Activated CD8-positive, alpha-beta T cell treated with anti-CD3 and anti-CD28 coated beads, Interleukin-2, amount 10 ng/mL, durations not matched to agents 7 days and 5 days (primary cell): Measurements from ENCODE around the gene PPP1CA. TPM values are rescaled to one million over a fixed set of nuclear protein-coding genes. Genes with fewer than 3 reads are reported as not detected.

Source experiments
- ATAC-seq: fragments of 150-1000 bp; cut with Tn5 transposase; one replicate; pipeline ENCODE4 v1.10.0; 2021; ENCODE audit warnings: moderate library complexity
- CTCF ChIA-PET: fragments of 350-600 bp; sonication (Branson Sonifier 250); formaldehyde crosslinking; loops from one replicate; lab custom pipeline; 2021; ENCODE audit warnings: antibody characterized with exemption; lab: Charles Lee
- POLR2A ChIA-PET: fragments of 350-600 bp; sonication (Branson Sonifier 250); formaldehyde crosslinking; loops from one replicate; lab custom pipeline; 2021; ENCODE audit warnings: antibody characterized with exemption; lab: Charles Lee
- DNase-seq: peaks from one replicate; pipeline ENCODE4 v3.0.0-alpha.2; 2020
- H3K27ac Mint-ChIP-seq: one replicate; pipeline ENCODE4 v1.8.0; 2021; ENCODE audit warnings: mild to moderate bottlenecking, mixed read lengths
- H3K27me3 Mint-ChIP-seq: one replicate; pipeline ENCODE4 v1.8.0; 2021; ENCODE audit warnings: low read depth, mixed read lengths
- H3K36me3 Mint-ChIP-seq: one replicate; pipeline ENCODE4 v1.8.0; 2021; ENCODE audit warnings: low read depth, mixed read lengths
- H3K4me1 Mint-ChIP-seq: one replicate; pipeline ENCODE4 v1.8.0; 2021; ENCODE audit warnings: low read depth, mixed read lengths
- H3K4me3 Mint-ChIP-seq: one replicate; pipeline ENCODE4 v1.8.0; 2021; ENCODE audit warnings: mild to moderate bottlenecking, mixed read lengths
- H3K9me3 Mint-ChIP-seq: one replicate; pipeline ENCODE4 v1.8.0; 2022; ENCODE audit warnings: mixed read lengths; ENCODE audit not compliant: insufficient read depth
- total RNA-seq, 2 experiments: library from RNA; stranded (reverse); gene quantifications; one replicate each; pipeline ENCODE4 v1.2.3, GENCODE V29; 2021

Gene PPP1CA
- total RNA-seq, 2 experiments from 2014 or later, result 429 to 434 TPM

DNA sequence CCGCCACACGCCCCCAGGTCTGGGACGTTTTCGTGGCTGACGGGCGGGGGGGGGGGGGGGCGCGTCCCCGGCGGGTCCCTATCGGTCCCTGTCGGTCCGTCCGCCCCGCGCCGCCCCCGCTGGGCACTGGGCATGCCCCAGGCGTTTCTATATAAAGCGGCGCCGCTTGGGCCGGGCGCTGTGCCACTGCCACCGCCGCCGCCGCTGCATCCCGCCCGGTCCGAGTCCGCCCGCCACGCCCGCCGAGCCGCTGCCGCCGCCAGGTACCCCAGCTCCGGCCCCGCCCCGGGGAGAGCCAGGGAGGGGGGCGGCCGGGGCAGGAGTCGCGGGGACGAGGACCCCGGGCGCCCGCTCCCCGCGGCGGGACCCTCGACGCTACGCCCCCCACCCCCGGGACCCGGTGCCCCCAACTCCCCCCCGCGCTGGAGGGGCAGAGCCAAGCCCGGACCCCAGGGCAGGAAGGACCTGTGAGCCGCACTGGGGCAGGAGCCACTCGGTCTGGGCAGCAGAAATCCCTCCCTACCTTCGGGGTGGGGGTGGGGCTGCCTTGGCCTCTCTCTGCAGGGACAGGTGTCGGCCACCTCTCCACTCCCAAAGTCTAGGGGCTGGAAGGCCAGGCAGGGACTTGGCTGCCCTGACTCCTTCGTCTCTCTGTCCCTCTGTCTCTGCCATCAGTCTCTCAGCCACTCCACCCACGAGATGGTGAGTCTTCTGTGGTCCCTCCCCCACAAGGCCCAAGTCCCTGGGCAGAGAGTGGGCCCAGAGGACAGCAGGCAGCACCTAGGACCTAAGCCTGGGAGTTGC, 14.0 kb upstream of the PPP1CA start, which contains the start of gene CARNS1:
Gene CARNS1, plus strand, starts transcription at position 178 of the 804 bp plus-strand sequence. Its CDS starts 522 bp downstream, at position 700.
- H3K9me3 Mint-ChIP-seq, result no peaks in the 10 kb centered on the region
- H3K4me3 Mint-ChIP-seq, result peak within 1 kb of the TSS; percentile 62
- ATAC-seq (no peak), DNase-seq (no peak)
- ChIA-PET POLR2A (interaction anchor here (5.8 kb wide), 1 partner anchor 13 kb away, joined by 95 read pairs; the partner anchor contains the start of genes PPP1CA and TBC1D10C), CTCF (interaction anchor here (1.2 to 6.6 kb wide), 2 partner anchors 13 to 214 kb away, joined by 3 to 73 read pairs; partner anchors contain the start of genes NUDT8, PPP1CA and TBC1D10C)
- H3K4me1 Mint-ChIP-seq, result peaks cover 77% of the 10 kb centered on the region
- peaks cover 2% of the 10 kb centered on the region for H3K27me3 Mint-ChIP-seq
- H3K27ac Mint-ChIP-seq, result peak within 1 kb of the TSS; percentile 83
- H3K36me3 Mint-ChIP-seq, result peaks cover 12% of the 10 kb centered on the region

DNA sequence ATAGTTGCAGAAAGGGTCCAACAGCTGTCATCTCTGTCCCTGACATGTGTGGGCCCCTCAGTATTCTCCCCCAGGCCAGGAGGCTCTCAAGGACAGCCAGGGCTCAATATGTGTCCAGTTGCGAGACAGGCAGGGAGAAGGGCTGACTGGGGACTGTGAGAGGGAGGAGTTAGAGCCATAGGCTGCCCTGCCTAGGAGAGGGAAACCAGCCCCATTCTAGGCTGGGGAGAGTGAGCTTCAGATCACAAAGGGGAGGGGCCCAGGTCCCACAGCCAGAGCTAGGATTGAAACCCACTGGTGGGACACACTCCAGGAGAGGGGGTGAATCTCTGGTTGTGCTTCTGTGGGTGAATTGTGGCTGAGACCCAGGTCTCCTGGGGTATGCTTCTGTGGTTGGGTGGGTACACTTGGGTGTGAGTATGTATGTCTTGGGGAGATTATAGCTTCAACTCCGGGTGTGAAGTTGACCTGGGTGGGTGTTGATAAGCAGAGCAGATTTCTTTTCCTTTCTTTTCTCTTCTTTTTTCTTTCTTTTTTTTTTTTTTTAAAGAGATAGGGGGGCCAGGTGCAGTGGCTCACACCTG, 11.7 kb upstream of the PPP1CA start:
- ChIA-PET POLR2A (interaction anchor here (0.8 to 4.1 kb wide), 8 partner anchors 7 to 142 kb away, joined by 3 to 34 read pairs (median 6); partner anchors contain the start of genes PPP1CA, PTPRCAP, RPS6KB2 and TBC1D10C), CTCF (interaction anchor here (0.8 to 4.3 kb wide), 5 partner anchors 9 to 56 kb away, joined by 3 to 29 read pairs (median 6); partner anchors contain the start of genes PPP1CA, PTPRCAP and TBC1D10C)
- Mint-ChIP-seq H3K27me3 (peaks cover 2% of the 10 kb centered on the region), H3K4me1 (peaks cover 80% of the 10 kb centered on the region), H3K4me3 (no peak overlapping the region), H3K9me3 (no peaks in the 10 kb centered on the region), H3K36me3 (peaks cover 27% of the 10 kb centered on the region), H3K27ac (peak overlapping the region; percentile 48)
- DNase-seq (no peak), ATAC-seq (no peak)

DNA sequence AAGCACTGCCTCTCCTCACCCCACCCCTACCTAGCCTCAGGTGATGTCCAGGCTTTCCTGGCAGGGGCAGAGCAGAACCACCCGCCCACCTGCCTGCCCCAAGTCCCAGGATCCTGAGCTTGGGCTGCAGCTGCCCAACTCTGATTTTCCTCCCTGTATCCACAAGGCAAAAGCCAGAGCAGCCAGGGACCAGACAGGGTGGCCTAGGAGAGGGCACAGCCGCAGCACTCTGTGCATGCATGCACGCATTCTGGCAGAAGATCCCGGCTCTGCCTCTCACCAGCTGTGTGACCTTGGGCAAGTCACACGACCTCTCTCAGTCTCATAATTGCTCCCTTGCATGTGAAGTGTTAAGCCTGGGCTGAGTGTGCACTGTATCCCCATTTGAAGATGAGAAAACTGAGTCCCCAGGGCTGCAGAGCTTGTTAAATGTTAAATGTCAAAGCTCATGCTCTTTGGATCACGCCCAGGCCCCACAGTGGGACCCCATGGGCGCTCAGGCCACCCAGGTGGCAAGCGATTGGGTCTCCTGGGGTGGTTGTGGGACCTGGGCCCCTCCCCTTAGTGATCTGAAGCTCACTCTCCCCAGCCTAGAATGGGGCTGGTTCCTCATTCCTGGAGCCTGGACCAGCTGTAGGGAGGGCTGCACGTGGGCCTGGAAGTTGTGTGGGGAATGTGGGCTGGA, 11.0 kb upstream of the PPP1CA start:
- Mint-ChIP-seq H3K4me3 (no peak overlapping the region), H3K9me3 (no peaks in the 10 kb centered on the region), H3K4me1 (peaks cover 80% of the 10 kb centered on the region), H3K27me3 (peaks cover 2% of the 10 kb centered on the region), H3K36me3 (peaks cover 34% of the 10 kb centered on the region), H3K27ac (peak overlapping the region; percentile 69)
- no peak for ATAC-seq
- no peak for DNase-seq
- CTCF ChIA-PET, result interaction anchor here (1.4 to 4.3 kb wide), 3 partner anchors 9 to 25 kb away, joined by 6 to 29 read pairs (median 6); partner anchors contain the start of genes PPP1CA, PTPRCAP and TBC1D10C
- POLR2A ChIA-PET, result interaction anchor here (0.7 to 4.1 kb wide), 10 partner anchors 8 to 141 kb away, joined by 3 to 34 read pairs (median 5); partner anchors contain the start of genes ANKRD13D, PPP1CA, PTPRCAP and RAD9A

DNA sequence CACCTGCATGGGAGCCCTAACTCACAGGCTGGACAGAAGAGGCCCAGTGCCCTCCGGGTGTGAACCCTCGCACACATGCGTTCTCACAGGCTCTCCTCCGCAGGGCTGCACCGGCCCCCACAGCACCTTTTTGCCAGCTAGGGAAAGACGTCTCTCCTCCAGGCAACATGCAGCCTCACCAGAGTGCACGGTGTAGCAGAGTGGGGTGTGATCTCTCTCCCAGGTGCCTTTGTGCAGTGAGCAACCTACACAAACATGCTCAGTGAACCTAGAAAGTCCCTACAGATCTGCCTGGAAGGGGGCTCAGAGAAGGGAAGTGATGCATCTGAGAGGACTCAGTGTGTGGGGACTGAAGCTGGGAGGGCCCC, 10.1 kb upstream of the PPP1CA start:
- H3K27ac Mint-ChIP-seq, result peak overlapping the region; percentile 69
- H3K4me1 Mint-ChIP-seq, result peaks cover 83% of the 10 kb centered on the region
- peaks cover 2% of the 10 kb centered on the region for H3K27me3 Mint-ChIP-seq
- CTCF ChIA-PET, result interaction anchor here (1.4 to 4.3 kb wide), 3 partner anchors 8 to 26 kb away, joined by 6 to 29 read pairs (median 6); partner anchors contain the start of genes PPP1CA, PTPRCAP and TBC1D10C
- H3K4me3 Mint-ChIP-seq, result no peak overlapping the region
- ATAC-seq (no peak), DNase-seq (no peak)
- no peaks in the 10 kb centered on the region for H3K9me3 Mint-ChIP-seq
- H3K36me3 Mint-ChIP-seq, result peaks cover 41% of the 10 kb centered on the region
- POLR2A ChIA-PET, result interaction anchor here (0.6 to 4.1 kb wide), 9 partner anchors 9 to 144 kb away, joined by 3 to 34 read pairs (median 5); partner anchors contain the start of genes AIP, PPP1CA, PTPRCAP and RAD9A

DNA sequence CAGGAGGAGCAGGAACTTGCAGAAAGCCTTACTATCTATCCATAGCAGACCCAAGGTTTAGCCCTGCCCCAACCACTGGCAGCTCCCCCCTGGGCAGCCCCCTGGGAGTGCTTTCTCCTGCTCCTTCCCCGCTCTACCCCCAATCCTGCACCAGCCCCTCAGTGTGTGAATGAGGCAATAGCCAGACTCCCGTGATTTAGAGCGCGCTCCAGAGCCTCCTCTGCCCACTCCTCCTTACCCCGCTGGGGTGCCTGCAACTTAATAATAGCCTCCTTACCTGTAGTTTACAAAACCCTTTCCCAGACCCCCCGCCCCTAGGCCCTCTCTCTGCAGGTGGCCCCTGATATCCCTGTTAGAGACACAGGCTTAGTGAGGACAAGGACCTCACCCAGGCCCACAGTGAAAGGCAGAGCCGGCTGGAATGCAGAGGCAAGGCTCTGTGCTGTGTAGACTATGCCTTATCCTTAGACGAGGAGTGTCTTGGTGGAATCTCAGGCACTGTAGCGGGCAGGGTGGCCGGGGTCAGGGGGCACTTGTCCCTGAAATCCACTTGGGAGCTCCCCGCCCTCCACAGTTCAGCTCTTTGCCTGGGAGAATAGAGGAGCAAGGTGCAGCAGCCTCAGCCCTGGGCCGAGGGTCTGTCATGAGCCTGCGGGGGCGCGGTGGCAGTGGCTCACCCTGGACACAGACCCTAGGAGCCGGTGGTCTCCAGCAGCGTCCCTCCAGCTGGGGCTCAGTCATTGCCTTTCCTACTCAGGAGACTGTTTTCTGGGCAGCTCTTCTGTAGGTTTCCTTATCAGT, 9.5 kb upstream of the PPP1CA start:
- Mint-ChIP-seq H3K36me3 (peaks cover 46% of the 10 kb centered on the region), H3K27me3 (peaks cover 2% of the 10 kb centered on the region), H3K4me3 (peak overlapping the region; percentile 92), H3K27ac (peak overlapping the region; percentile 69), H3K9me3 (no peaks in the 10 kb centered on the region), H3K4me1 (peaks cover 83% of the 10 kb centered on the region)
- POLR2A ChIA-PET, result interaction anchor here (0.7 to 4.1 kb wide), 8 partner anchors 9 to 143 kb away, joined by 3 to 34 read pairs (median 5); partner anchors contain the start of genes PPP1CA, PTPRCAP, RAD9A and TBC1D10C
- no peak for ATAC-seq
- CTCF ChIA-PET, result interaction anchor here (4.3 kb wide), 1 partner anchor 10 kb away, joined by 29 read pairs; the partner anchor contains the start of gene PPP1CA
- no peak for DNase-seq

DNA sequence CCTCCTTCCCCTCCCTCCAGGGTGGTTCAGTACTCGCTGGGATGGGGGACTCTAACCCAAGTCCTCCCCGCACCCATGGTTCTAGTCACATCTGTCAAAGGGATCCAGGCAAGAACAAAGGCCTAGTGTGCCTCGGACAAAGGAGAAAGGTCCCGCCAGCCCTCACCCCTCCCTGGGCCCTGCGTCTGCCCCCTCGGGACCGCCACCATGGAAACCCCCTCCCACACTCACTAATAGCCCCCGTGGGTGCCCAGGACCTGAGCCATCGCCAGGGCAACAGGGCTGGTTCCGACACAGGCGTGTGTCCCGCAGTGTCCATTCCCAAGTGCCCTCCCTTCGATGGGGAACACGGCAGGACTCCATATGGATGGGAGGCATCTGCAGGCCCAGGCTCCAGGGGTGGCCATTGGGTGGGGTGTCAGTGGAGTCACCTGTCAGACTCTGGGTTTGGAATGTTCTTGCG, 8.7 kb upstream of the PPP1CA start:
- DNase-seq (no peak), ATAC-seq (no peak)
- POLR2A ChIA-PET, result interaction anchor here (2.9 to 4.1 kb wide), 3 partner anchors 8 to 27 kb away, joined by 21 to 34 read pairs (median 27); partner anchors contain the start of genes PPP1CA, PTPRCAP and TBC1D10C
- Mint-ChIP-seq H3K4me1 (peaks cover 83% of the 10 kb centered on the region), H3K27ac (peak overlapping the region; percentile 98), H3K36me3 (peaks cover 52% of the 10 kb centered on the region), H3K27me3 (peaks cover 2% of the 10 kb centered on the region), H3K9me3 (no peaks in the 10 kb centered on the region), H3K4me3 (peak overlapping the region; percentile 92)
- CTCF ChIA-PET, result no interaction called here

DNA sequence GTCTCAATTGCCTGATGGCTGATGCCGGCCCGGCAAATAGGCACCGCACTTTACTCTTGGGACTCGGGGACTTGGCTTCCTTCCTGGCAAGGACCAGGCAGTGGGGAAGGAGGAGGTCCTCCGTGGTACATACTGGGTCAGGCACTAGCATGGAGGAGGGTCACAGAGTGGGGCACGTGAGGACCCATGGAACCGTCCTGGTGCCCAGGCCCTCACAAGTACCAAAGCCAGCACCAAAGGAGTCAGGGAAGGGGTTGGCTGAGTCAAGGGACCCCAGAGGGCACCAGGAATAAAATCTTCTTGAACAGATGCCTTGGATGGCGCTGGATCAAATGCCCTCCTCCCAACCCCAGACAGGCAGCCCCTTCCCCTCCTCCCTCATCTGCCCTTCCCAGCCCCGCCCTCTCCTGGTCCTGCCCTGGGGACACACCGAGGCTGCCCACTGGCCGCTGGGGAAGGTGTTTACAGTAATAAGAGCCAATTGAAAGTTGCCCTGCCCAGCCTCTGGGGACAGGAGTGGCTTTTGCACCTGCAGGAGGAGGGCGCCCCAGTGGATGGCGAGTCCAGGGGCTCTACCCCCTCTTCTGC, 8.2 kb upstream of the PPP1CA start:
- ATAC-seq (peak; percentile 1), DNase-seq (no peak)
- peak overlapping the region; percentile 98 for H3K27ac Mint-ChIP-seq
- no peaks in the 10 kb centered on the region for H3K9me3 Mint-ChIP-seq
- H3K4me3 Mint-ChIP-seq, result peak overlapping the region; percentile 92
- ChIA-PET POLR2A (interaction anchor here (1.3 to 3.5 kb wide), 7 partner anchors 9 to 75 kb away, joined by 5 to 61 read pairs (median 6); partner anchors contain the start of genes RAD9A and TMEM134), CTCF (interaction anchor here (1.2 to 3.4 kb wide), 3 partner anchors 9 to 142 kb away, joined by 4 to 35 read pairs (median 6); partner anchors contain the start of gene PITPNM1)
- peaks cover 2% of the 10 kb centered on the region for H3K27me3 Mint-ChIP-seq
- peaks cover 58% of the 10 kb centered on the region for H3K36me3 Mint-ChIP-seq
- peaks cover 81% of the 10 kb centered on the region for H3K4me1 Mint-ChIP-seq

DNA sequence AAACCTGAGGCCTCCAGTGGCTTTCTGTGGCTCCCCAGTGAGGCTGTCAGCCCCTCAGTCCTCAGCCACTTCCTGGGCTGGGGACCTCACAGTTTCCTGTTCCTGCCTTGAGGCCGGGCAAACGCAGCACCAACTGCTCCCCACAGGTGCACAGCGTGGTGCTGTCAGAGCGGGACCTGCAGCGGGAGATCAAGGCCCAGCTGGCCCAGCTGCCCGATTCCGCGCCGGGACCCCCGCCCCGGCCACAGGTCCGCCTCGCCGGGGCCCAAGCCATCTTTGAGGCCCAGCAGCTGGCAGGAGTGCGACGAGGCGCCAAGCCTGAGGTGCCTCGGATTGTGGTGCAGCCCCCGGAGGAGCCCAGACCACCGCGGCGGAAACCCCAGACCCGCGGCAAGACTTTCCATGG, 7.6 kb upstream of the PPP1CA start:
- Mint-ChIP-seq H3K27me3 (peaks cover 2% of the 10 kb centered on the region), H3K27ac (peak overlapping the region; percentile 98), H3K4me3 (peak overlapping the region; percentile 92), H3K4me1 (peaks cover 80% of the 10 kb centered on the region), H3K36me3 (peaks cover 64% of the 10 kb centered on the region), H3K9me3 (no peaks in the 10 kb centered on the region)
- ChIA-PET POLR2A (interaction anchor here (0.7 to 3.5 kb wide), 13 partner anchors 10 to 169 kb away, joined by 3 to 61 read pairs (median 5); partner anchors contain the start of genes PTPRCAP, RAD9A and TMEM134), CTCF (interaction anchor here (0.9 to 3.4 kb wide), 8 partner anchors 10 to 142 kb away, joined by 3 to 35 read pairs (median 4); partner anchors contain the start of genes PITPNM1 and POLD4)
- ATAC-seq (peak; percentile 72), DNase-seq (peak; percentile 93)

DNA sequence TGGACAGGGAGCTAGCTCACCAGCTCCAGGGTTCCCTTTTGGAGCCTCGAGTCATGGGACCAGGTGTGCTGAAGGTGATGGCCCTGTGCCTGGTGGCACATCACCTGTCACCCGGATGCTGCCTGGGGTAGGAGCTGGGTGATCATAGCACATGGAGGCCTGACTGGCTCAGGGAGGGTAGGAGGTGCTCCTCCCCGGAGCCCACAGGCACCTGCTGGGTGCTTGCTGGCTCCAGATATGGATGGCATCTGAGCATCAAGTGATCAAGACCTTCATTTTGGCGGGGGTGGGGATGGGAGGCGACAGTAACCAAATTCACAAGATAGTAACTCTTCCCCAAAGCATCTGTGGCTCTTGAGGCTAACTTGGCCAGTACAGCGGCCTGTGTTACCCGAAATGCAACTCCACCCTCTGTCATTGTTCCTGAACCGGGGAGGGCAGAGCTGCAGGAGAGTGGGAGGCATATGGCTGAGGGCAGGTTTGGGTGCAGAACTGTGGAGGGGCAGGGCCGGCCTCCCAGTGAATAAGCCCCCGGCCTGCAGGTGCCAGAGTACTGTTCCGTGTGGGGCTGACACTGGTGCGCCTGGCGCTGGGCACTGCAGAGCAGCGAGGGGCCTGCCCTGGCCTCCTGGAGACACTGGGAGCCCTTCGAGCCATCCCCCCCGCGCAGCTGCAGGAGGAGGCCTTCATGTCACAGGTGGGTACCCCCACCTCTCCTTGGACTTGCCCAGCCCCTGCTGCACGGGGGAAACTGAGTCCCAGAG, 7.0 kb upstream of the PPP1CA start:
- Mint-ChIP-seq H3K36me3 (peaks cover 68% of the 10 kb centered on the region), H3K4me3 (peak overlapping the region; percentile 92), H3K4me1 (peaks cover 77% of the 10 kb centered on the region), H3K27me3 (peaks cover 2% of the 10 kb centered on the region), H3K27ac (peak overlapping the region; percentile 93), H3K9me3 (no peaks in the 10 kb centered on the region)
- DNase-seq (peak; percentile 66), ATAC-seq (peak; percentile 35)
- ChIA-PET POLR2A (interaction anchor here (0.7 to 3.5 kb wide), 14 partner anchors 10 to 168 kb away, joined by 3 to 61 read pairs (median 5); partner anchors contain the start of genes PTPRCAP, RAD9A and TMEM134), CTCF (interaction anchor here (0.9 to 3.4 kb wide), 10 partner anchors 10 to 141 kb away, joined by 3 to 35 read pairs (median 4); partner anchors contain the start of genes PITPNM1, POLD4 and RAD9A)
